GM18520 (cell line): ENCODE measurements around the gene SLC8A3.

ENCODE experiments used
- ATAC-seq: cut with Tn5 transposase; IDR thresholded peaks from one replicate; pipeline ENCODE4 v1.9.1; 2021; ENCODE audit not compliant: unreplicated experiment

The SLC8A3 gene

DNA sequence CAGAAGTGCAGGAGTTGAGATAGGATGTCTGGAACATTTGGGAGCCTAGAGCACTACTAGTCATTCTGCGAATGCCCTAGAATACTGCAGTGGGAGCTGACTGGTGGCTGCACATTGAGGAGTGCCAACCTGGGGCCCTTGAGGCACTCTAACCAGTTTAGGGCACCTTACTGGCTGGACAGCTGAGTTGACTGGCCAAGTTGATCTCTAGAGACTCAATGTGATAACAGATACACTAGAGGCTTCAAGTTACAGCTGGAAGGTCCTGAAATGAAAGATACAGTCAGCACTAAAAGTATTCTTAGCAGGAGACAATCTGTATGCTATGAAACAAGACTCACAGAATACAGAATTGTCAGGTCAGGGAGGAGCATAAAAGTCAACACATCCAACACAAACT is 8.0 kb downstream of the SLC8A3 start:
- no peak for ATAC-seq

DNA sequence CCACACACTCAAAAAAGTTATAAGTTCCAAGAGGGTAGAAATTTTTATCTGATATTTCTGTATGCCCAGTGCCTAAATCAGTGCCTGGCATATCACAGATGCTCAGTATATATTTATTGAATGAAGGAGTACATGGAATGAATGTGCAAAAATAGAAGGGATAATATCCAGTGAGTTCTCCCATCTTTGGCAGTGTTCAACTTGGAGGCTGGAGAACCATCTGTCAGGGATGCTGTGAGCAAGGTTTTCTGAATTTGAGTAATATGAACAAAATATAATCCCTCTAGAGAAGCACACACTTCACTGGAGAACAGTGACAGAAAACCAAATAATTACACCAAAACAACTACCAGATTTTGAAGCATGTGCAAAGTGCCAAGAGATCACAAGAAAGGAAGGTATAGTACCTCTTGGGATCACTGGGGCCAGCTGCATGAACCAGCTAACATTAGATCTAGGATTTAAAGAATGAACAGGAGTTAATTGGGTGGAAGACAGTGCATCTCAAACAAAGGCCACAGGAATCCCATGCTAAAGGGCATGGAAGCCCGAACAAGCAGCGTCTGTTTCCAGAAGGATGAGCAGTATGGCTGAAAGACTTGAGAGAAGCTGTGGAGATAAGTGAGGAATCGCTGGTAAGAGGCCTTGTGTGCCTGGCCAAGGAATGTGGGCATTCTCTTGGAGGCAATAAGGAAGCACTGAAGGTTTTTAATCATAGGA is 11.5 kb downstream of the SLC8A3 start:
- no peak for ATAC-seq

DNA sequence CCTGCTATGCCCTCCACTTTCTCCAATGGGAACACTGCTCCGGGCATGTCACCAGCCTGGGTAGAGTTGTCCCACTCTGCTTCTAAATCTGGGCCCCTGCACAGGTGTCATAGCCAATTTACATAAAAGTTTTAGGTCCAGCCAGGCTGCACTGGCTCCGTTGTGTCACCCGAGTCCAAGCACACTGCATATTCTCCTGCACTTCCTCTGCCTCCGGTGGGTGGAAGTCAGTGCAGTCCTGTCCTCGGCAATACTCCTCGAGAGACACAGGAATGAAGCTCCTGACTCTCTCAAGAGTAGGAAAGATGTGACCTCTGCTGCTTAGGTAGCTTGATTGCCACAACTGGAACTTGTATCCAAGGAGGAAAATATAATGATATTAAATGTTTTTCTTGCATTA is 15.2 kb downstream of the SLC8A3 start:
- ATAC-seq, result no peak

DNA sequence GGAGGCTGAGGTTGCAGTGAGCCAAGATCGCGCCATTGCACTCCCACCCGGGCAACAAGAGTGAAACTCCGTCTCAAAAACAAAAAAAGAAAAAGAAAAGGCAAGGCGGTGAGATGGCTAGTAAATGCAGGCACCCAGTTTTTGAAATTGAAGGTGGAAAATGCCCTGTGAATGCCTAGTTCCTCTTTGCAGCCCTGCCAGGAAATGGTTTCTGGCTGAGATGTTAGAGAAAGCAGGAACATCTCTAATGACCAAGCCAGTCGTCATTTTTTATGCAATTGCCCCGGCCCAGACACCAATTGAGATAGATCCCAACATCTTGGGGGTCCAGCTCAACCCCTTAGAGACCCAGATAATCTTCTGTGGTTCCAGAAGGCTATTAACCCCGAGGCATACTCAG is 17.0 kb downstream of the SLC8A3 start:
- no peak for ATAC-seq

DNA sequence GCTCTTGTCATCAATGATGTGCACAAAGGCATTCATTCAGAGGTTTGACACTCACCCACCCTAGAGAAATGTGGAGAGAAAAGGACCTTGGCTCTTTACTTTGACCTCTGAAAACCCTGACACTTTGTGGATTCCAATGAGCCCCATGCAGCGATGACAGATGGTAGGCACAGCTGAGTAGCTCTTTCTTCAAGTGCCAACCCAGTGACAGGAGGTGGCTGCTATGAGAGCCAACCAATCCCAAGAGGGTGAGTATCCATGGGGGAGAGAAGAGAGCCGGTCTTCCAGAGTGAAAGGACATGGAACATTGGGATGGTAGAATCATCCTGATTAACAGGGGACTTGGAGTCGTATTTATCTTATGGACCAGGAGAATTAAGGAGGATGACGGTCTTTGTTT is 17.8 kb downstream of the SLC8A3 start:
- ATAC-seq, result no peak

DNA sequence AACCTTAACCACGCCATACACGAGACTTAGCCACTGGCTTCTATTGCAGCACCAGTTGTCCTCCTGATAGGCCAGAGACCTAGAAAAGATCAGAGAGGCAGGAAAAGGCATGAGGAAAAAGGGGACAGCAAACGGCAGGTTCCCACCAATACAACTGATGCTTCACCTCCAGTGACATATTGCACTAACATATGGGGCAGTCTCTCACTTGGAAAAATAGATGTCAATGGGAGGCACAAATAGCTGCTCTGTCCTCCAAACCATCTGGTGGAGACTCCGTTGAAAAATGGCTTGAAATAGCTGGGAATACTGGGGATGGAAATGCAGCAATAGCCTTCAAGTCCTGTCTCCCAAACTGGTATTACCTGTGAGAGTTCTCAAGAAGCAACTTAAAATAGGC is 20.3 kb downstream of the SLC8A3 start:
- no peak for ATAC-seq

DNA sequence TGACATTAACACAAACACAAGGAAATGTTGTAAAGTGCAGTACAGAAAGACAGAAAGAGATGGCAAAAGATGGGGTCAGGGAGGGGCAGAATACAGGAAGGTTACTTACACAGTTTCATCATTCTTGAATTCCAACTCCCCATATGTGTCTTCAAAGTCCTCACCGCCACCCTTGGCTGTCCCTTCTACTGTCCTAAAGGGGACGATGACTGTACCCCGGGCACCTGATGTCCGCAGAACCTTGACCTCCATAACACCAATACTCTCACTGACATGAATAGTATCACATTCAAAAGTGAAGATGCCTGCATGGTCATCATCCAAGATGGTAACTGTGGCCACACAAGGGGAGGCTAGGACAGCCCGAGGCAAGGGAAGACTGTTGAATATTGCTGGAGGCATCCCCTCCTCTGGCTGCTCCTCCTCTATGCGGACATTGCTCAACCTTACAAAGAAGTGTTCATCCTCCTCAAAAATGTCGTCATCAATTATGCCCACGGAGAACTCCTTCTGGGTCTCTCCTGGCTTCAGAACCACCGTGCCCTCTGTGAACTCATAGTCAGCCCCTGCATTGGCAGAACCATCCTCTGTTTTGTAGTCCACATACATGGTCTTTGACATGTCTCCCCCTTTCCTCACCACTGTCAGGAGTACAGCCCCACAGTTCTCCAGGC is 22.1 kb downstream of the SLC8A3 start:
- ATAC-seq, result no peak

DNA sequence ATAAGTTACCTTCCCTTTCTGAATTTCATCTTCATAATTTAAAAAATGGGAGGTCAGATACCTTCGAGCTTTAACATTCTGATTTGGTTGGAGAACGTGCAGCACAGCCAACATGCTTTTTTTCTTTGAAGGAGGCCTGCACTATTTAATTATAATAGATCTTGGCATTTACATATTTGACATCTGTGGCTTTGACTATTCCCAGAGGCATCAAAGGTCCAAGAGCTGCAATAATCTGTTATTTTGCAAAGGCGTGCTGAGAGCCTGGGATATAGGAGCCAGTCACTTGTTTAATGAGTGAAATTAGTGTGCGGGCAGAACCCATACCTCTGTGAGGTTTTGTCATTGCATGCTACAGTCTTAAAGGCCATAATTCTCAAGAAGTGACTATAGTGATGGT is 26.4 kb downstream of the SLC8A3 start:
- ATAC-seq, result no peak

DNA sequence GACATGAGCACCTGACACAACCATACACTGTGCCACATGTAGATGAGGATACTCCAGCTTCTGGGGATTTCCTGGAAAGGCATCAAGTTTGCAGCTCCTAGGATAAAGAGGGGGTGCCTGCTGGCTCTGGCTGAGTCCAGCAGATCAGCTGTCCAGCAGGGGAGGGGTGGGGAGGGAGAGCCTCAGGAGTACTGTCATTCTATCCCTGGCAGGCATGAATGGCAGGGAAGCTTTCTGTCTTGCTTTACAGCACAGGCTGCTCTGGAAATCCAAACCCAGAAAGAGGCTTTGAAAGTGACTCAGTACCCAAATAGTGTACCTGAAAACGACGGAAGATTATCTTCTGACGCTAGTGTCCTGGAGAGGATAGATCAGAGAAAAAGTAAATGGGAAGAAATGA is 32.2 kb downstream of the SLC8A3 start:
- no peak for ATAC-seq

DNA sequence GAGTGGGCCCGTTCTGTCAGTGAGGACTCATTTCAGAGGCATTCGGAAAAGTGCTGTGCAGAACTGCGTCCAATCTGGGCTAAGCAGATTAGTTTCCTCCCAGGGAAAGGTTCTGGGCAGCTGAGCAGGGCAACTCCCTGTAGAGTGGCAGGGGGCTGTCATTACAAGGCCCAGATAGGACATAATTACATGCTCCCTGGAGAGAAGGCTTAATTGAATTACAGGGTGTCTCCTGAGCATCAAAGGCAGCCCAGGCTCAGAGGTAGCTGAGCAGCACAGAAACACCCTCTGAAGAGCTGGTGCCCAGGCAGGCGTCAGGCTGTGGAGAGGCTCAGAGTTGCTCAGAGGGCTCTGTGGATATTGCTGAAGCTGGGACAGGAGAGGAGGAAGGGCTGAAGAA is 36.0 kb downstream of the SLC8A3 start:
- ATAC-seq, result no peak

DNA sequence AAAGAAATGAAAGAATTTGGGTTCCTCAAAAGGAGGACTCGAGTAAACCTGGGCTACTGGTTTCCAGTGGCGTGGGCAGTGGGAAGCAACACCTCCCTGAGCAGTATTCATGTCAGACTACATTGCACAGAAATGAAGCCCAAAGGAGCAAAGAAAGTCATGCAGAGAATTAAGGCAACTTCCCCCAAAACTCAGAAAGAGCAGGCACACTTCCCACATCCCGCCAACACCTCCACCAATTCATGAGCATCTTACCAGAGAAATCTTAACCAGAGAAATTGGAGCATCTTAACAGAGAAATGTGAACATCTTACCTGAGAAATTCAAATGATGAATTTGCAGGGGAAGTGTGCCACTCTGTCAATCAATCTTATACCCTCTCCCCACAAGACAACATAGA is 36.7 kb downstream of the SLC8A3 start:
- no peak for ATAC-seq

DNA sequence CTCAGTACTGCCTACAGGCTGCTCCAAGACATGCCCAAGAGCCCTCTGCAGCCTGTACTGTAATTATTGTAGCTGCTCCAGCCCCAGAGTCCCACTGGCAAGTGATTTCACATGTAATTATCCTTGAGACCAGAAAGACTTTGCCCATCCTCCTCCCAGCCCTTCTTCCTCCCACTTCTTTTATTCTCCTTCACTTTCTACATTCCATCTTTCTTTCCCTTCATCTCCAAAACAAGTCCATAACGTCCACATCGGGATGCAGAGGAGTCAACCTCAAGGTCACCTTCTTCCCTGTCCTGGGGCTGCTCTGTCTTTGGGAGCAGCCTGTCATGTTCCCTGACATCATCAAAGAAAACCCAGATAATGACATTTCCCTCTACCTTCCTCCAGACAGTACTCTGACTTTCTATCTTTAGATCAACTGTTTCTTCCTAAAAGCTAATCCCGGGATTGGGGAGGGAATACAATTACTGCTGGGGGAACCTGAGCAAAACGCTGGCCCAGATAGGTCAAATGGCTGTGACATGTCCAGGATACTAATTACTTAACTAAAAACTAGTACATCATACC is 39.1 kb downstream of the SLC8A3 start:
- ATAC-seq, result no peak

DNA sequence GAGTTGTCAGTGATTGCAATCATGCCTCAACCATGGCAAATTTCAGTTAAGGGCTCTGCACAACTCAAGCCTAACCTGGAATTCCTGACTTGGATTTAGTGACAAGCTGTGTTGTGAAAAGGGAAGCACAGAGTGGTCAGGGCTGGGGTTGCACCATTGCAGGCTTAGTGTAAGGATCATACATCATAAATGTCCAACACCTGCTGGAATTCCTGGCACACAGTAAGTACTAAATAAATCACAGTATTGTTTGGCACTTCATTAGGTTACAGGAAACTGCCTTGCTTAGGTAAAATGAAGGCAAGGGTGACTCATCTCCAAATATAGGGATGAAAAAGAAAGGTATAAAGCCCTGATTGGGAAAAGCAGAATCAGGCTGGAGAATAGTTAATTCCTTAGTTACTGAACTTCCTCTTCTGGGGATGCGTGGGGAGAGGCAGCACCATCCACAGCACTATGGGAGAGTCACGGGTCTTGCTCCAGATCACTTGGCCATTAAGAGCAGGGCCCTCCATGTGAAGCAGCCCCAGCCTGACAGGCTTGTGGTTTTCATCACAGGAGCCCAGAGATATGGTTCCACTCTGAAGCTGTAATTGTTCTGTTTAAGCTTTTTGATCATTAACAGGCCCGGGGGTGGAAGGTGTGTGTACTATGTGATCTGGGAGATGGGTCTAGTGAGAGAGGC is 39.7 kb downstream of the SLC8A3 start:
- no peak for ATAC-seq

DNA sequence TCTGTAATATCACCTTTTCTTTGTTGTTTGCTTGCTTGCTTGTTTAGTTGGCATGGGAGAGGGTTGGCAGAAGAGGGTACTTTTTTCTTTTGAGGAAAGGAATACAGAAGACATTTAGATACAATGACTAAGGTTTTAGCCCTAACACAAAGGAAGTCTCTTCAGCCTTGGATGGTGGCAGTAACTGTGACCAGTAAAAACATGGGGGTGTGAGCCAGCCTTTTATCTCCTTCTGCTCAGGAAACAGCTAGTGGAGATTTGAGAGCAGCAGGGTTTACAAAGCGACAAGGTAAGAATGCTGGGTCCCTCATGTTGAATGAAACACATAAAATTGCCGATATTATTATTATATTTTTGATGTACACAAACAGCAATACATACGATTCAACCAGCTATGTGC is 40.4 kb downstream of the SLC8A3 start:
- ATAC-seq, result no peak

DNA sequence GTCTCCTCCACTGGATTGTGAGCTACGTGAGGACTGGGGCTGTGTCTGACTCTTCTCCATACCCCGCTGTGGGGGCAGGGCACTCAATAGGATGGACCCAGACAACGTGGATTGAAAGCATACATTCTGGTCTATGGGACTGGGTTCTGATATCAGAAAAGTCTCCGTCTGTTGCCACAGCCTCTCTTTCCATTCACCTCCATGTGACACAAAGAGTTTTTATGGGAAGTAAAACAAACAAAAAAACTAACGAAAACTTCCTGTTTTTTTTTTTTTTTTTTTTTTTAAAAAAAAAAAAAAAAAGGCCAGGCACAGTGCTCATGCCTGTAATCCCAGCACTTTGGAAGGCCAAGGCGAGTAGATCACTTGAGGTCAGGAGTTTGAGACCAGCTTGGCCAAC is 44.7 kb downstream of the SLC8A3 start:
- no peak for ATAC-seq

DNA sequence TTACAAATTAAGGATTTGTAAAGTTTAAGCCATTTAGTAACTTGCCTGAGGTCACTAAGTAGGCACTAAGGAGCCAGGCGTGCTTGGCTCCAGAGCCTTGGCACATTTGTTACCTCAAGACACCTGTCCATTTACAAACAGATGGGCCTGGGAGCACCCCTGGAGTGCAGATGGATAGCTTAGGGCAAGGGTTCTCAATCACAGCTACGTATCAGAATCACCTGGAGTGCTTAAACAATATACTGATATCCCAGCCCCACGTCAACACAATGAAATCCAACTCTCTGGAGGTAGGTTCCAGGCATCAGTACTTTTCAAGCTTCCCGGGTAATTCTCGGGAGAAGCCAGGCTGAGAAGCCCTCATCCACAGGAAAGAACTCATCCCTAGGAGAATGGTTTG is 45.4 kb downstream of the SLC8A3 start:
- no peak for ATAC-seq

DNA sequence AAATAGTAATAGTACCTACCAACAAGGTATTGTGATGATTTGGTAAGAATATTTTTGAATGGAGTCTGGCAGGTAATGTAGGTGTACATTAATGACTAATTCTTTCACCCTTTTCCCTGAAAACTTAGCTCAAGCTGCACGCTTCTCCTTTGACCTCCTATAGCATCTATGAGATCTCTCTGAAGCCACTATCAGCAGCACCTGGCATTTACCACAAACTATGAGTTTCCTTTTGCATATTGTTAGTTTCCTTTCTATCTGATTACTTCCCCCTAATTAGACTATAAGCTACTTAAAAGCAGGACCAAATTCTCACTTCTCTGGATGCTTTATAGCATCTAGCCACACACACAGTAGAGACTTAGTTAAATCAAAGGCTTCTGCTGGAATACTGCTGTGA is 48.1 kb downstream of the SLC8A3 start:
- ATAC-seq, result no peak

DNA sequence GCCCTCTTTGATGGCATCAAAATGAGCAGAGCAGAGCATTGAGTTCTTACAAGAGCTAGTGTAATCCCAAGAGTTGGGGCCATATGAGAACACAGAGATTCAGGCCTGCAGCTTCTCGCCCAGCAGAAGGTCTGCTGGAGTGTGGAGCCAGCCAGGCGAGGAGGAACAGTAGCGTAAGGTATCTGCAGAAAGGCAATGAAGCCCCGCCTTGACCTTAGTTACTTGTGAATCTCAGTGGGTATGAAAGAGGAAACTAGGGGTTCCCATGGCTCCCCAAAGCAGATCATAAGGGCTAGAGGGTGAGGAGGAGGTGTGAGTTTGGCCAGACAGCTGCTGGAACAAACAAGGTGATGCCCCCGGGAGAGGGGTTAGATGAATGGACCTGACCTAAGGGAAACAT is 49.4 kb downstream of the SLC8A3 start:
- no peak for ATAC-seq

DNA sequence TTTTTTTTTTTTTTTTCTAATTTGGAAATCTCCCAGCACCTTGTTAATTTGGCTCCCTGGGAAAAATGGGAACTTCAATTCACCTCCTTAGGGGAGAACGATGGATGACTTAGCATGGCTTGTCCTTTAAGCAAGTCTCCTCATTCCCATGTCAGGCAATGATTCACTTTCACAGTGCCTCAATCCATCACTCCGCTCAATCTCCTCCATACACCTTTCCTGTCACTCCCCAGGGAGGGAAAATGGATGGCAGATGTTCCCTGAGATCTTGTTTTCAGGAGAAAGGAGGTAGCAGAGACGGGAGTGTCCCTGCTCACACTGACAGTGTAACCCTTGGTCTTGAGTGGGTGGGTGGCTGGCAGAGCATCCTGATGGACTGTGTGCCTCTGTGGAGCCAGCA is 51.0 kb downstream of the SLC8A3 start:
- no peak for ATAC-seq

DNA sequence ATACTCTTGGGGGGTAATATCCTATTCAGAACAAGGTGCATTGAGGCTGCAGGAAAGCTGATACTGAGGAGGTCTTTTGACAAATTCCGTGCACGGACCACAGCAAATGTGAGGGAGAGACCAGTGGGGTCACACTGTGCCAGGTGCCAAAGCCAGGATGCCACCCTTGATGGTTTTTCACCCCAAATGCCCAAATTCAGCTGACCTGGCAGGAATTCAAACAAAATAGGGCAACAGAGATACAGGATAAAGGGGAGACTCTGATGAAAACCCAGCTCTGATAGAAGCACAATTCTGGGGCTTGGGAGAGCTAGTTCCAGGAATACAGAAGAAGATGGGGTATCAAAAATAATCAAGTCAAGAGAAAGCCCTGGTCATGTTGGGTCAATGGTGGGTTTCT is 55.3 kb downstream of the SLC8A3 start:
- ATAC-seq, result no peak

DNA sequence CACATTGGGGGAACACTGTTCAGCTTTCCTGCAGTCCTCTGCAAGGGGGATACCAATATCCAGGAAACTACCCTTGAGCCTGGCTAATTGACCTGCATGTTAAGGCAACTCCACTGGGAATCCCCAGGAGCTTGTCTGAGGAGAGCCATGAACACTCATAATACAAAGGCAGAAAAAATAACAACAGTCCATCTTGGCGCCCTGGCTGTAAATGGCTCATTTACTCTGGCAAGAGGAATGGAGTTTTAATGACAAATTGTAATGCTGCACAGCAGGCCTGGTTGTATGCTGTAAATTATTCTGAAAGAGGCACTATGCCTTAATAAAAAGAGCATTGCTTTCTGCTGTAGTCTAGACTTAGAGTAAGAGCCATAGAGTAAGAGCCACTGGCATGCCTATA is 58.3 kb downstream of the SLC8A3 start:
- no peak for ATAC-seq

DNA sequence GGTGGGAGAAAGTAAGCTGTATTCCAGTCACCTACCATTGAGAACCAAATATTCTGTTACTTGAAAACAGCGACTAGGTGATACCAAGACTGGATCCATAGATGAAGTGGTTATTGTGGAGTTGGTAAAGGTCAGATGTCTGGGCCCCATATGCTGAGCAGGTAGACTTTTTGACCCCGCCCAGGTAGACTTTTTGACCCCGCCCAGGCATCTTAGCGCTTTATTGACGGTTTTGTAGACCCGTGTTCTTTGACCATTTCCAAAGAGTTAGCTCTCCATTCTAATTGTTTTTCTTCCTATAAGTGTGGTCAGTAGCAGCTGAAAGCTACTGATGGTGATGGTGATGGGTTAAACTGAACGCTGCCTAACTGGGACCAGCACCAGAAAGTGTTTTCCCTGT is 61.6 kb downstream of the SLC8A3 start:
- no peak for ATAC-seq
